HG02885 (cell line): Measurements from ENCODE around the gene HNRNPDL.
"Not testable (repeated sequence)": the region's sequence is repeated elsewhere in the genome, so short reads cannot be mapped to it uniquely, and the experiment has no call there.

Experiments used
- ATAC-seq: cut with Tn5 transposase; IDR thresholded peaks from one replicate; pipeline ENCODE4 v1.9.1; 2021; ENCODE audit warnings: mild to moderate bottlenecking; ENCODE audit not compliant: unreplicated experiment, poor library complexity

The HNRNPDL gene

GRCh38 chr4:82430193-82430963 is at the start of gene HNRNPDL, which contains the start of gene ENOPH1:
Gene HNRNPDL (minus strand): TSS chr4:82430462. CDS start chr4:82429690, 772 bp downstream.
Gene ENOPH1 (plus strand): TSS chr4:82430590. CDS start chr4:82430830, 240 bp downstream.
- peak; percentile 70 for ATAC-seq

- ATAC-seq = no peak
Observed at GRCh38 chr4:82479562-82479961, 49.3 kb upstream of the HNRNPDL start.

- ATAC-seq = not testable (repeated sequence)
Observed at GRCh38 chr4:82477469-82477868, 47.2 kb upstream of the HNRNPDL start.

GRCh38 chr4:82475931-82476330 is 45.7 kb upstream of the HNRNPDL start:
- not testable (repeated sequence) for ATAC-seq

- ATAC-seq = no peak
Observed at GRCh38 chr4:82473621-82474164, 43.4 kb upstream of the HNRNPDL start.

GRCh38 chr4:82473080-82473479 is 42.8 kb upstream of the HNRNPDL start:
- not testable (repeated sequence) for ATAC-seq

- ATAC-seq = no peak
Observed at GRCh38 chr4:82469791-82470345, 39.6 kb upstream of the HNRNPDL start.

- ATAC-seq = no peak
Observed at GRCh38 chr4:82467471-82467870, 37.2 kb upstream of the HNRNPDL start.

GRCh38 chr4:82463221-82463620 is 33.0 kb upstream of the HNRNPDL start:
- no peak for ATAC-seq

GRCh38 chr4:82462415-82462831 is 32.2 kb upstream of the HNRNPDL start:
- peak; percentile 78 for ATAC-seq

- ATAC-seq = no peak
Observed at GRCh38 chr4:82461710-82462109, 31.4 kb upstream of the HNRNPDL start.

GRCh38 chr4:82458729-82459128 is 28.5 kb upstream of the HNRNPDL start:
- ATAC-seq = peak; percentile 72

GRCh38 chr4:82457266-82457665 is 27.0 kb upstream of the HNRNPDL start:
- ATAC-seq = no peak

- ATAC-seq = no peak
Observed at GRCh38 chr4:82452026-82452425, 21.8 kb upstream of the HNRNPDL start.

- no peak for ATAC-seq
Observed at GRCh38 chr4:82450966-82451755, 20.9 kb upstream of the HNRNPDL start.

- no peak for ATAC-seq
Observed at GRCh38 chr4:82447886-82448285, 17.6 kb upstream of the HNRNPDL start.

GRCh38 chr4:82439088-82439487 is 8.8 kb upstream of the HNRNPDL start:
- ATAC-seq = no peak

GRCh38 chr4:82437285-82438005 is 7.2 kb upstream of the HNRNPDL start:
- no peak for ATAC-seq

GRCh38 chr4:82436780-82437179 is 6.5 kb upstream of the HNRNPDL start:
- no peak for ATAC-seq

- no peak for ATAC-seq
Observed at GRCh38 chr4:82436130-82436529, 5.9 kb upstream of the HNRNPDL start.
